HEK293 (cell line): Measurements from ENCODE around the gene CNPY4.

Experiments
- BCL11B ChIP-seq: fragments of 450-650 bp; formaldehyde crosslinking; IDR thresholded peaks from 2 replicates; pipeline ENCODE4 v1.5.1; 2016; ENCODE audit warnings: low read depth, missing biosample characterization, missing genetic modification characterization
- FEZF1 ChIP-seq: fragments of 450-650 bp; formaldehyde crosslinking; IDR thresholded peaks from 2 replicates; pipeline ENCODE4 v1.5.1; 2016; ENCODE audit warnings: missing biosample characterization, missing genetic modification characterization
- PBX3 ChIP-seq: sonication (generic); formaldehyde crosslinking; IDR thresholded peaks from 2 replicates; pipeline ENCODE4 v1.8.1; 2022; ENCODE audit warnings: mild to moderate bottlenecking, moderate library complexity, missing genetic modification reagents
- SP3 ChIP-seq: fragments of 450-650 bp; formaldehyde crosslinking; IDR thresholded peaks from 2 replicates; pipeline ENCODE4 v1.5.1; 2016; ENCODE audit warnings: missing biosample characterization, missing genetic modification characterization
- ZNF140 ChIP-seq: fragments of 450-650 bp; formaldehyde crosslinking; IDR thresholded peaks from 2 replicates; pipeline ENCODE4 v1.5.1; 2016; ENCODE audit warnings: missing biosample characterization, missing genetic modification characterization
- ZNF658 ChIP-seq: fragments of 450-650 bp; formaldehyde crosslinking; IDR thresholded peaks from 2 replicates; pipeline ENCODE4; 2016; ENCODE audit warnings: missing biosample characterization, missing genetic modification characterization
- TF ChIP-seq, protein P1 (sequence below): fragments of 450-650 bp; formaldehyde crosslinking; IDR thresholded peaks from 2 replicates; pipeline ENCODE4 v1.5.1; 2016; ENCODE audit warnings: missing biosample characterization, missing genetic modification characterization
- TF ChIP-seq, protein P2 (sequence below): fragments of 450-650 bp; formaldehyde crosslinking; IDR thresholded peaks from 2 replicates; pipeline ENCODE4 v1.5.1; 2016; ENCODE audit warnings: missing biosample characterization, missing genetic modification characterization
- TF ChIP-seq, protein P3 (sequence below): fragments of 450-650 bp; formaldehyde crosslinking; IDR thresholded peaks from 2 replicates; pipeline ENCODE4 v1.5.1; 2017; ENCODE audit warnings: missing biosample characterization, missing genetic modification characterization

- TF ChIP-seq, protein P1, sequence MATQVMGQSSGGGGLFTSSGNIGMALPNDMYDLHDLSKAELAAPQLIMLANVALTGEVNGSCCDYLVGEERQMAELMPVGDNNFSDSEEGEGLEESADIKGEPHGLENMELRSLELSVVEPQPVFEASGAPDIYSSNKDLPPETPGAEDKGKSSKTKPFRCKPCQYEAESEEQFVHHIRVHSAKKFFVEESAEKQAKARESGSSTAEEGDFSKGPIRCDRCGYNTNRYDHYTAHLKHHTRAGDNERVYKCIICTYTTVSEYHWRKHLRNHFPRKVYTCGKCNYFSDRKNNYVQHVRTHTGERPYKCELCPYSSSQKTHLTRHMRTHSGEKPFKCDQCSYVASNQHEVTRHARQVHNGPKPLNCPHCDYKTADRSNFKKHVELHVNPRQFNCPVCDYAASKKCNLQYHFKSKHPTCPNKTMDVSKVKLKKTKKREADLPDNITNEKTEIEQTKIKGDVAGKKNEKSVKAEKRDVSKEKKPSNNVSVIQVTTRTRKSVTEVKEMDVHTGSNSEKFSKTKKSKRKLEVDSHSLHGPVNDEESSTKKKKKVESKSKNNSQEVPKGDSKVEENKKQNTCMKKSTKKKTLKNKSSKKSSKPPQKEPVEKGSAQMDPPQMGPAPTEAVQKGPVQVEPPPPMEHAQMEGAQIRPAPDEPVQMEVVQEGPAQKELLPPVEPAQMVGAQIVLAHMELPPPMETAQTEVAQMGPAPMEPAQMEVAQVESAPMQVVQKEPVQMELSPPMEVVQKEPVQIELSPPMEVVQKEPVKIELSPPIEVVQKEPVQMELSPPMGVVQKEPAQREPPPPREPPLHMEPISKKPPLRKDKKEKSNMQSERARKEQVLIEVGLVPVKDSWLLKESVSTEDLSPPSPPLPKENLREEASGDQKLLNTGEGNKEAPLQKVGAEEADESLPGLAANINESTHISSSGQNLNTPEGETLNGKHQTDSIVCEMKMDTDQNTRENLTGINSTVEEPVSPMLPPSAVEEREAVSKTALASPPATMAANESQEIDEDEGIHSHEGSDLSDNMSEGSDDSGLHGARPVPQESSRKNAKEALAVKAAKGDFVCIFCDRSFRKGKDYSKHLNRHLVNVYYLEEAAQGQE (tag by site-specific recombination), result no peak
- no peak for TF ChIP-seq BCL11B (tag by site-specific recombination)
- no peak for TF ChIP-seq ZNF140 (tag by site-specific recombination)
- TF ChIP-seq FEZF1 (tag by site-specific recombination), result no peak
- TF ChIP-seq ZNF658 (tag by site-specific recombination), result no peak
- TF ChIP-seq, protein P2, sequence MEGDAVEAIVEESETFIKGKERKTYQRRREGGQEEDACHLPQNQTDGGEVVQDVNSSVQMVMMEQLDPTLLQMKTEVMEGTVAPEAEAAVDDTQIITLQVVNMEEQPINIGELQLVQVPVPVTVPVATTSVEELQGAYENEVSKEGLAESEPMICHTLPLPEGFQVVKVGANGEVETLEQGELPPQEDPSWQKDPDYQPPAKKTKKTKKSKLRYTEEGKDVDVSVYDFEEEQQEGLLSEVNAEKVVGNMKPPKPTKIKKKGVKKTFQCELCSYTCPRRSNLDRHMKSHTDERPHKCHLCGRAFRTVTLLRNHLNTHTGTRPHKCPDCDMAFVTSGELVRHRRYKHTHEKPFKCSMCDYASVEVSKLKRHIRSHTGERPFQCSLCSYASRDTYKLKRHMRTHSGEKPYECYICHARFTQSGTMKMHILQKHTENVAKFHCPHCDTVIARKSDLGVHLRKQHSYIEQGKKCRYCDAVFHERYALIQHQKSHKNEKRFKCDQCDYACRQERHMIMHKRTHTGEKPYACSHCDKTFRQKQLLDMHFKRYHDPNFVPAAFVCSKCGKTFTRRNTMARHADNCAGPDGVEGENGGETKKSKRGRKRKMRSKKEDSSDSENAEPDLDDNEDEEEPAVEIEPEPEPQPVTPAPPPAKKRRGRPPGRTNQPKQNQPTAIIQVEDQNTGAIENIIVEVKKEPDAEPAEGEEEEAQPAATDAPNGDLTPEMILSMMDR (tag by site-specific recombination), result peak; percentile 94
- TF ChIP-seq PBX3, result no peak
- TF ChIP-seq SP3, result no peak
- TF ChIP-seq, protein P3, sequence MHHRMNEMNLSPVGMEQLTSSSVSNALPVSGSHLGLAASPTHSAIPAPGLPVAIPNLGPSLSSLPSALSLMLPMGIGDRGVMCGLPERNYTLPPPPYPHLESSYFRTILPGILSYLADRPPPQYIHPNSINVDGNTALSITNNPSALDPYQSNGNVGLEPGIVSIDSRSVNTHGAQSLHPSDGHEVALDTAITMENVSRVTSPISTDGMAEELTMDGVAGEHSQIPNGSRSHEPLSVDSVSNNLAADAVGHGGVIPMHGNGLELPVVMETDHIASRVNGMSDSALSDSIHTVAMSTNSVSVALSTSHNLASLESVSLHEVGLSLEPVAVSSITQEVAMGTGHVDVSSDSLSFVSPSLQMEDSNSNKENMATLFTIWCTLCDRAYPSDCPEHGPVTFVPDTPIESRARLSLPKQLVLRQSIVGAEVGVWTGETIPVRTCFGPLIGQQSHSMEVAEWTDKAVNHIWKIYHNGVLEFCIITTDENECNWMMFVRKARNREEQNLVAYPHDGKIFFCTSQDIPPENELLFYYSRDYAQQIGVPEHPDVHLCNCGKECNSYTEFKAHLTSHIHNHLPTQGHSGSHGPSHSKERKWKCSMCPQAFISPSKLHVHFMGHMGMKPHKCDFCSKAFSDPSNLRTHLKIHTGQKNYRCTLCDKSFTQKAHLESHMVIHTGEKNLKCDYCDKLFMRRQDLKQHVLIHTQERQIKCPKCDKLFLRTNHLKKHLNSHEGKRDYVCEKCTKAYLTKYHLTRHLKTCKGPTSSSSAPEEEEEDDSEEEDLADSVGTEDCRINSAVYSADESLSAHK (tag by site-specific recombination), result no peak
Measured at GRCh38 chr7:100132697-100133151, 13.3 kb downstream of the CNPY4 start.
